IMR-90 (cell line): ENCODE results near the gene METTL8. TPM values are rescaled to one million over a fixed set of nuclear protein-coding genes. Genes with fewer than 3 reads are reported as not detected.

Source experiments
- ATAC-seq: fragments of 200-7000 bp; cut with Tn5 transposase; 2 replicates; pipeline ENCODE4 v1.9.1; 2020; ENCODE audit warnings: low read depth, mild to moderate bottlenecking, moderate library complexity
- BruUV-seq: library from RNA; stranded (reverse); fragments of 400-500 nt; replicated peaks from 2 replicates; lab custom pipeline; 2021; lab: Mats Ljungman, UMichigan
- CTCF ChIA-PET: fragments of 300-600 bp; formaldehyde crosslinking; extraction: SDS; loops from one replicate; lab custom pipeline; 2021; ENCODE audit warnings: antibody characterized with exemption; lab: Yijun Ruan, JAX
- POLR2A ChIA-PET: fragments of 300-600 bp; sonication (Branson Sonifier 250); formaldehyde crosslinking; loops from one replicate; lab custom pipeline; 2022; ENCODE audit warnings: antibody characterized with exemption; ENCODE audit not compliant: unreplicated experiment; lab: Charles Lee
- DNase-seq: peaks from one replicate; pipeline ENCODE4 v3.0.0; 2013
- H2AFZ ChIP-seq: replicated peaks from 2 replicates; pipeline ENCODE3; 2013; ENCODE audit warnings: low read length, mild to moderate bottlenecking; ENCODE audit not compliant: poor library complexity
- H2AK5ac ChIP-seq: 2 replicates; pipeline ENCODE4 v1.6.1; 2013; ENCODE audit warnings: low read depth, low read length, inconsistent platforms
- H2AK9ac ChIP-seq: replicated peaks from 2 replicates; pipeline ENCODE3; 2013; ENCODE audit warnings: mild to moderate bottlenecking, low read depth, low read length, moderate library complexity; ENCODE audit not compliant: poor library complexity
- H2BK120ac ChIP-seq: 2 replicates; pipeline ENCODE4 v1.6.1; 2013; ENCODE audit warnings: low read depth, low read length, inconsistent platforms
- H2BK15ac ChIP-seq: 3 replicates; pipeline ENCODE4 v1.6.1; 2013; ENCODE audit warnings: low read depth, low read length, inconsistent platforms
- H2BK20ac ChIP-seq: 2 replicates; pipeline ENCODE4 v1.6.1; 2013; ENCODE audit warnings: low read depth, mild to moderate bottlenecking, inconsistent platforms, low read length, moderate library complexity
- H2BK5ac ChIP-seq: 2 replicates; pipeline ENCODE4 v1.6.1; 2013; ENCODE audit warnings: mild to moderate bottlenecking, low read depth, low read length, inconsistent platforms; ENCODE audit not compliant: poor library complexity, severe bottlenecking
- H3K14ac ChIP-seq: replicated peaks from 2 replicates; pipeline ENCODE4 v1.6.1; 2013; ENCODE audit warnings: low read depth, low read length, inconsistent platforms
- H3K18ac ChIP-seq: 2 replicates; pipeline ENCODE4 v1.6.1; 2013; ENCODE audit warnings: low read depth, low read length, control low read depth
- H3K23ac ChIP-seq: 2 replicates; pipeline ENCODE4 v1.6.1; 2013; ENCODE audit warnings: low read depth, low read length, inconsistent platforms
- H3K27ac ChIP-seq: 2 replicates; pipeline ENCODE4 v1.5.1; 2013; ENCODE audit warnings: mild to moderate bottlenecking, control low read depth, low read length; ENCODE audit not compliant: insufficient read depth
- H3K27me3 ChIP-seq: 2 replicates; pipeline ENCODE4 v1.6.1; 2013; ENCODE audit warnings: low read length; ENCODE audit not compliant: control insufficient read depth, insufficient read depth
- H3K36me3 ChIP-seq: 2 replicates; pipeline ENCODE4 v1.6.1; 2013; ENCODE audit warnings: low read length, mixed read lengths; ENCODE audit not compliant: control insufficient read depth, insufficient read depth
- H3K4ac ChIP-seq: 2 replicates; pipeline ENCODE4 v1.6.1; 2013; ENCODE audit warnings: low read depth, low read length, inconsistent platforms
- H3K4me1 ChIP-seq: 2 replicates; pipeline ENCODE4 v1.6.1; 2013; ENCODE audit warnings: low read length, mixed read lengths; ENCODE audit not compliant: control insufficient read depth, insufficient read depth
- H3K4me2 ChIP-seq: 2 replicates; pipeline ENCODE4 v1.6.1; 2013; ENCODE audit warnings: low read depth, mild to moderate bottlenecking, control low read depth, low read length, moderate library complexity
- H3K4me3 ChIP-seq: 2 replicates; pipeline ENCODE4 v1.5.1; 2013; ENCODE audit warnings: low read depth, mild to moderate bottlenecking, control low read depth, low read length, moderate library complexity; ENCODE audit not compliant: insufficient read depth
- H3K56ac ChIP-seq: 2 replicates; pipeline ENCODE4 v1.6.1; 2013; ENCODE audit warnings: low read length, inconsistent platforms; ENCODE audit not compliant: insufficient read depth; ENCODE audit errors: extremely low read depth
- H3K79me1 ChIP-seq, 2 experiments: 2 replicates each; pipeline ENCODE4 v1.6.1; 2013; ENCODE audit warnings: low read length in 2 of 2, inconsistent platforms in 1 of 2, low read depth in 1 of 2
- H3K9ac ChIP-seq: 2 replicates; pipeline ENCODE4 v1.6.1; 2013; ENCODE audit warnings: low read depth, low read length, control low read depth
- H3K9me1 ChIP-seq: 2 replicates; pipeline ENCODE4 v1.6.1; 2013; ENCODE audit warnings: low read length, inconsistent platforms; ENCODE audit not compliant: insufficient read depth
- H3K9me3 ChIP-seq: 2 replicates; pipeline ENCODE4 v1.6.1; 2013; ENCODE audit warnings: low read length; ENCODE audit not compliant: control insufficient read depth, insufficient read depth
- H4K20me1 ChIP-seq: 2 replicates; pipeline ENCODE4 v1.6.1; 2013; ENCODE audit warnings: low read length, inconsistent platforms; ENCODE audit not compliant: insufficient read depth
- H4K5ac ChIP-seq: 2 replicates; pipeline ENCODE4 v1.6.1; 2013; ENCODE audit warnings: mild to moderate bottlenecking, low read depth, low read length, control low read depth
- H4K8ac ChIP-seq, 2 experiments: 2 replicates each; pipeline ENCODE4 v1.6.1; 2013; ENCODE audit warnings: low read depth in 2 of 2, low read length in 2 of 2, control low read depth in 1 of 2, inconsistent platforms in 1 of 2
- H4K91ac ChIP-seq: 2 replicates; pipeline ENCODE4 v1.6.1; 2013; ENCODE audit warnings: low read depth, low read length, inconsistent platforms; ENCODE audit not compliant: insufficient read depth
- BHLHE40 ChIP-seq: fragments of 150-350 bp; IDR thresholded peaks from 2 replicates; pipeline ENCODE4 v1.6.1; 2016; ENCODE audit warnings: mild to moderate bottlenecking, low read depth, low read length
- CHD1 ChIP-seq: IDR thresholded peaks from 2 replicates; pipeline ENCODE4 v1.6.1; 2012; ENCODE audit warnings: low read depth, low read length, improper control_type of control experiment
- CTCF ChIP-seq: conservative IDR thresholded peaks from 2 replicates; pipeline ENCODE4 v1.5.1; 2012; ENCODE audit warnings: mild to moderate bottlenecking, low read depth, low read length, improper control_type of control experiment
- FOS ChIP-seq: fragments of 150-350 bp; IDR thresholded peaks from 2 replicates; pipeline ENCODE4 v1.6.1; 2016; ENCODE audit warnings: low read depth, low read length
- MAFK ChIP-seq: IDR thresholded peaks from 2 replicates; pipeline ENCODE4 v1.6.1; 2012; ENCODE audit warnings: low read depth, low read length, improper control_type of control experiment
- MAZ ChIP-seq: IDR thresholded peaks from 2 replicates; pipeline ENCODE4 v1.6.1; 2012; ENCODE audit warnings: low read depth, mild to moderate bottlenecking, low read length, improper control_type of control experiment, moderate library complexity, borderline replicate concordance
- RAD21 ChIP-seq: IDR thresholded peaks from 2 replicates; pipeline ENCODE4 v1.6.1; 2012; ENCODE audit warnings: low read length, improper control_type of control experiment
- WGBS, 2 experiments: methylation state at CpG; one replicate each; pipeline versions ENCODE4 v1.1.5 to v1.1.7; 2013; ENCODE audit warnings: missing lambda C conversion rate in 2 of 2; ENCODE audit not compliant: insufficient read length in 1 of 2; ENCODE audit errors: extremely low coverage in 2 of 2; 5-methylcytosine and 5-hydroxymethylcytosine counted together
- dilution Hi-C: fragments of 300-500 bp; cut with HindIII; formaldehyde crosslinking; loops from one replicate; pipeline ENCODE4 v1.14.3; 2018; ENCODE audit warnings: low sequenced_read_pairs; ENCODE audit not compliant: unreplicated experiment
- in situ Hi-C: fragments of 300-500 bp; cut with MboI; formaldehyde crosslinking; loops from 3 replicates; pipeline ENCODE4 v1.14.3; 2019; ENCODE audit warnings: low sequenced_read_pairs, inconsistent platforms, mixed read lengths
- intact Hi-C: fragments of 100-400 bp; cut with micrococcal nuclease; formaldehyde crosslinking; loops from 2 replicates; pipeline ENCODE4 v1.10.0; 2022
- polyA plus RNA-seq, 3 experiments: library from polyadenylated mRNA; depleted of rRNA; stranded (reverse); fragments of >200 nt; gene quantifications; 2 replicates each; pipeline ENCODE4 v1.2.3, GENCODE V29; 2012; ENCODE audit warnings: low replicate concordance in 1 of 3
- total RNA-seq: library from RNA; depleted of rRNA; stranded (reverse); fragments of >200 nt; gene quantifications from 2 replicates; pipeline ENCODE4 v1.2.3, GENCODE V29; 2012

Gene METTL8
- total and polyA plus RNA-seq, 2 of the 4 experiments (the other 2 are of a cell fraction), result 6.9 to 10.6 TPM

- Histone ChIP-seq H4K20me1 (no peaks in the 10 kb centered on the region), H2BK20ac (no peak overlapping the region), H4K5ac (no peak overlapping the region), H3K9ac (no peak overlapping the region), H3K56ac (no peak overlapping the region), H2AFZ (no peak overlapping the region), H3K4me1 (peaks cover 2% of the 10 kb centered on the region), H2BK5ac (no peak overlapping the region), H3K9me1 (peaks cover 8% of the 10 kb centered on the region; the same call in 1 of the 2 replicates), H2BK120ac (no peak overlapping the region), H3K18ac (no peak overlapping the region), H3K4ac (no peak overlapping the region), H3K23ac (no peak overlapping the region), H3K4me2 (no peak overlapping the region), H3K36me3 (peaks cover 3% of the 10 kb centered on the region), H3K27me3 (no peaks in the 10 kb centered on the region), H3K14ac (no peak overlapping the region), H3K79me1 (no peaks in the 10 kb centered on the region; a peak in 1 of 4 replicates), H2AK9ac (no peak overlapping the region), H4K91ac (no peak overlapping the region), H3K27ac (no peak overlapping the region), H3K9me3 (no peaks in the 10 kb centered on the region), H2BK15ac (no peak overlapping the region), H3K4me3 (no peak overlapping the region), H2AK5ac (no peak overlapping the region), H4K8ac (no peak overlapping the region)
- ATAC-seq, result no peak
- BruUV-seq, result no TSS peak
- in situ Hi-C loops (no loop called here), dilution Hi-C loops (no loop called here), intact Hi-C loops (no loop called here)
- WGBS, 2 experiments, result no CpG with 5 or more reads among the region's 3 CpGs
- no peak for DNase-seq
- ChIA-PET POLR2A (no interaction called here), CTCF (interaction anchor here (0.7 kb wide), 1 partner anchor 11 kb away, joined by 4 read pairs; no protein-coding TSS in a partner anchor)
- TF ChIP-seq RAD21 (no peak), CTCF (no peak), MAFK (no peak), BHLHE40 (no peak), CHD1 (no peak), MAZ (no peak), FOS (no peak)
These were observed 45.5 kb upstream of the METTL8 start for GRCh38 chr2:171479154-171479814.
